GM12801 (cell line): ENCODE measurements around the gene TSPAN12.

Experiments used
- TF ChIP-seq, protein P1 (sequence below): IDR thresholded peaks from one replicate; pipeline ENCODE4 v1.5.1; 2011; ENCODE audit warnings: control low read depth; ENCODE audit not compliant: insufficient read length; ENCODE audit errors: extremely low read depth

TSPAN12 gene

GRCh38 chr7:120827371-120828118 is 30.4 kb downstream of the TSPAN12 start:
- TF ChIP-seq, protein P1, sequence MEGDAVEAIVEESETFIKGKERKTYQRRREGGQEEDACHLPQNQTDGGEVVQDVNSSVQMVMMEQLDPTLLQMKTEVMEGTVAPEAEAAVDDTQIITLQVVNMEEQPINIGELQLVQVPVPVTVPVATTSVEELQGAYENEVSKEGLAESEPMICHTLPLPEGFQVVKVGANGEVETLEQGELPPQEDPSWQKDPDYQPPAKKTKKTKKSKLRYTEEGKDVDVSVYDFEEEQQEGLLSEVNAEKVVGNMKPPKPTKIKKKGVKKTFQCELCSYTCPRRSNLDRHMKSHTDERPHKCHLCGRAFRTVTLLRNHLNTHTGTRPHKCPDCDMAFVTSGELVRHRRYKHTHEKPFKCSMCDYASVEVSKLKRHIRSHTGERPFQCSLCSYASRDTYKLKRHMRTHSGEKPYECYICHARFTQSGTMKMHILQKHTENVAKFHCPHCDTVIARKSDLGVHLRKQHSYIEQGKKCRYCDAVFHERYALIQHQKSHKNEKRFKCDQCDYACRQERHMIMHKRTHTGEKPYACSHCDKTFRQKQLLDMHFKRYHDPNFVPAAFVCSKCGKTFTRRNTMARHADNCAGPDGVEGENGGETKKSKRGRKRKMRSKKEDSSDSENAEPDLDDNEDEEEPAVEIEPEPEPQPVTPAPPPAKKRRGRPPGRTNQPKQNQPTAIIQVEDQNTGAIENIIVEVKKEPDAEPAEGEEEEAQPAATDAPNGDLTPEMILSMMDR: no peak

GRCh38 chr7:120825576-120825975 is 32.4 kb downstream of the TSPAN12 start:
- TF ChIP-seq, protein P1: no peak

GRCh38 chr7:120825152-120825551 is 32.8 kb downstream of the TSPAN12 start:
- TF ChIP-seq, protein P1: no peak

- TF ChIP-seq, protein P1: no peak
These were observed 38.1 kb downstream of the TSPAN12 start for GRCh38 chr7:120819861-120820260.

DNA sequence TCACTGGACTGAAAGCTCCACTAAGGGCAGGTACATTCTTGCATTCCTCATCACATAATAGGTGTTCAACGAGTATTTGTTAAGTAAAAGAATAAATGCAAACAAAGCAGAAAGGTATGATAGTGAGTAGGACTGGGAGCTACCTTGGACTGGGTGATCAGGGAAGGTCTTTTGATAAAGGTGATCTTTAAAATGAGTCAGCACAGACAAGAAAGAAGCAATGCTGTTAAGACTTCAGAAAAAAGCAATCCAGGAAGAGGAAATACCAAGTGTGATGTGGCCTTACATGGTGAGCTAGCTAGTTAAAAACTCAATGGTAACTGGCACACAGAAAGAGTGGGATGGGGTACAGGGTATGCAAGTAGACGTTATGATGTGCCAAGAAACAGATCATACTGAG is 40.1 kb downstream of the TSPAN12 start:
- TF ChIP-seq, protein P1: no peak

DNA sequence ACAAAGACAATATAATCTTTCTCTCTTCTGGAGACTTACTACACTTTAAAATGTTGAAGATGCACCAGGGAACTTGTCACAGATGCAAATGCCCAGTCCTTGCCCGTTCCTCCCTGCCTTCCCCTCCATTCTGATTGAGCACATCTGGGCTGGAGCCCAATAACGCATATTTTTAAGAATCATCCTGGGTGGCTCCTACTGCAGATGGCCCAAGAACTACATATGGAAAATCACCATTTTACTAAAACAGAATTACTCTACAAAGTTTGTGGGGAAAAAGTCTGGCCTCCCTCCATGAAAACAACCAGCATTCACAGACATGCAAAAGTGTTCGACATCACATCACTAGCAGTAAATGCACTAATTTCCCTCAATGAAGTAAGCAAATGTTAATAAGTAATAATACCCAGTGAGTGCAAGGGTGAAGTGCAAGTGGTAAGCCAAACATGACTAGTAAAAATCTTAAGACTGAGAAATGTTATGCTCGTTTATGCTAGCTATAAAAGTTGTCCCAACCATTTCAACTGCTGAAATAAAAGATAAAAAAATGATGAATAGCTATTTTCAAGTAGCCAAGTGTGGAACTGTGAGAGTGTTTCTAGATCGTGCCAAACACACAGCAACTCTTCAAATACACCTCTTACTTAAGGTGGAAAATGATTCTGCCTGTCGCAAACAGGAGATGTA is 43.5 kb downstream of the TSPAN12 start:
- TF ChIP-seq, protein P1: no peak

- TF ChIP-seq, protein P1: no peak
These were observed 44.2 kb downstream of the TSPAN12 start for GRCh38 chr7:120813546-120814252.
